ENCODE data around the gene NRP1.
"Not testable (repeated sequence)": the region's sequence is repeated elsewhere in the genome, so short reads cannot be mapped to it uniquely, and the experiment has no call there.

- not testable (repeated sequence) for TF ChIP-seq CTCF (conservative IDR thresholded peaks at IDR 0.05 in 1 of 2, IDR thresholded peaks at IDR 0.05 in 1 of 2; ENCODE audit: extremely low read depth in 1 of 2, insufficient read depth in 1 of 2, low read depth in 1 of 2, low read length in 2 of 2); EZH2 (IDR thresholded peaks at IDR 0.05; ENCODE audit: borderline replicate concordance, low read length)
Observed at GRCh38 chr10:33384201-33384600, 49.7 kb upstream of the NRP1 start.

Measured in mammary epithelial cell (primary cell).